NCI-H2107 treated with DMSO at 0.1 percent for 48 hours (cell line): ENCODE results near the gene SCARF2.
"Not testable (repeated sequence)": the region's sequence is repeated elsewhere in the genome, so short reads cannot be mapped to it uniquely, and the experiment has no call there.

ENCODE experiments used
- DNase-seq: peaks from one replicate; lab custom pipeline; 2025; ENCODE audit not compliant: unreplicated experiment; lab: John Stamatoyannopoulos, UW

Gene SCARF2

DNA sequence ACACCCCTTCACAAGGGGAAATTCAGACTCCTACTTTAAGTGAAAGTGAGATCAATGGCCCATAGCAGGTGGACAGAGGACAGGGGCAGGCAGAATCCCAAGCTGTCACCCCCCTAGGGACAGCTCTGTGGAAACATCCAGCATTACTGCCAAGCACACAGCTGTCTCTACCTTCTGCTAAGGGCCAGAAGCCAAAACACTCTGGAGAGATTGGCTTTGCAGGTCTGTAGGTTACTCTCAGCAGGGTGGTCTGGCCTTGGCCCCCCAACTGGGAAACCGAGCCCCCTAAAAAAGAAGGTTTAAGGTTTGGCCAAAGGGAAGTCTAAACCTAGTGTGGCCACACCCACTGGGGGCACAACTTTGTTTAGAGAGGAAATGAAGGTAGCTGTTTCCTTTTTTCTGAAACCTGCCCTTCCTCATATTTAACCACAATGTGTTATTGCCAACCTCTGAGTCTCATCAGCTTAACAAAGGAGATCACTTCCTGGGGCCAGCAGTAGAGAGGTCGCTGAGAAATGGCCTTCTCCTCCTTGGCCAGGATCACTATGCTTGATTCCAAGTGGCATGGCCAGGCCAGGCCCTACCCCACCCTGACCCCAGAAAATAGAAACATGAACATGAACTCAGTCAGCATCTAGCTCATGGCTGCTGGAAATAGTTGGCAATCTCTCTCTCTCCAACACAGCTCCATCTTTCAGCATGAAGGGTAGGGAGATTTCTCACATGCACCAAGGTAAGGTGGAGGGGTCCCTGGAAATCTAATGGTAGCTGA is 25.9 kb upstream of the SCARF2 start:
- DNase-seq: no peak

DNA sequence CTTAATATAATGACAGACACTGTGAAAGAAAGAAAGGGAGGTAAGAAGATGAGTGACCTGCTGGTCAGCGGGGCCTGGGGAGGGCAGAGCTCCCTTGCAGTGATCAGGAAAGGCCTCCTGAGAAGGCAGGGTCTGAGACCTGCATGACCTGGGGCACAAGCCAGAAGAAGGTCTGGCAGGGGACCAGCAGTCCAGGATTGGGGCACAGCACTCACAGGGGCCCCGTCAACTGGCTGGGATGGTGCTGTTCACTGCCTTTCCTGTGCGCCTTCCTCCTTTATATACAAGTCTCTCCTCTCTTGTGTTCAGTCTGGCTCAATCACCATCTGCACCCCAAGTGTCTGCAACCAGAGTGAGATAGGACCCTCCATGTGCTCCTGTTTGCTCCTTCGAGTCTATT is 22.2 kb upstream of the SCARF2 start:
- DNase-seq: no peak

DNA sequence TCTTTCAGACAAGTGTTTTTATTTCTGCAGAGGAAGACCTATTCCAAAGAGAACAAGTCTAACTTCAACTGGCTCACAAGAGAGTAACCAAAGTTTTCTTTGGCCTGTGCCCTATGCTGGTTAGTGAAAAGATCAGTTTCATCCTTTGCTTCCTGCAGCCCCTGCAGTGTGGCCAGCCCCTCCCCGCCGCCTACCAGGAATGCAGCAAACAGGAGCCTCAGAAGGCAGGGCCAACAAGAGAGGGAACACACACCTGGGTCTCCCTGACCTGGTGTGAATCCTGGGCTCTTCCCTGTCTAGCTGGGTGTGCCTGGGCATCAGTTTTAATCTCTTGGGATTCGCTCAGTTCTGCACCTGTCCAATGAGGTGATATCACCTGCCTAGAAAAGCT is 21.5 kb upstream of the SCARF2 start:
- no peak for DNase-seq

DNA sequence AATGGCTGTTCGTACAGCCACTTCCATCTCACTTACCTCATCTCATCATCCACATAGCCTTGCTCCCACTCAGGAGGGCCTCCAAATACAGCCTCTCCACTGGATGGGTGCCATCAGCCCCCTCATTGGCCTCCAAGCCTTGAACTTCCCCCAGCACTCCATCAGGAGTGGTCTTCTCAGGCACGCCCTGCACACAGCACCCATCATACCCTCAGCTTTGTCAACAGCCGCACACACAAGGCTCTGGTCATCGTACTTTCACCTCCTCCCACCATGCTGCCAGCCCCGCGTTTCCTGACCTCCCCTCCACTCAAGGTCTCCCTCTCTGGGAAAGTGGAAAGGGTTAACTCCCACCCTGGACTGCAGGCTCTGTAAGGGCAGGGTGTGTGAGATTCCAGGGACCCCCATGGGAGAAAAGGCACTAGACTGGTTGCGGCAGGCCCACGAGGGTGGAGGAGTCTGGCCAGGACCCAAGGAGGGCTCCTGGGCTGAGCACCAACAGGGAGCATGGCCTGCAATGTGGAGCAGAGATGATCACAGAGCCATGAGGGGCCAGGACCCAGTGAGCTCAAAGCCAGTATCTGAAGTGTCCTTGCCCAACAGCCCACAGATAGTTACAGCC is 21.0 kb upstream of the SCARF2 start:
- DNase-seq: no peak

DNA sequence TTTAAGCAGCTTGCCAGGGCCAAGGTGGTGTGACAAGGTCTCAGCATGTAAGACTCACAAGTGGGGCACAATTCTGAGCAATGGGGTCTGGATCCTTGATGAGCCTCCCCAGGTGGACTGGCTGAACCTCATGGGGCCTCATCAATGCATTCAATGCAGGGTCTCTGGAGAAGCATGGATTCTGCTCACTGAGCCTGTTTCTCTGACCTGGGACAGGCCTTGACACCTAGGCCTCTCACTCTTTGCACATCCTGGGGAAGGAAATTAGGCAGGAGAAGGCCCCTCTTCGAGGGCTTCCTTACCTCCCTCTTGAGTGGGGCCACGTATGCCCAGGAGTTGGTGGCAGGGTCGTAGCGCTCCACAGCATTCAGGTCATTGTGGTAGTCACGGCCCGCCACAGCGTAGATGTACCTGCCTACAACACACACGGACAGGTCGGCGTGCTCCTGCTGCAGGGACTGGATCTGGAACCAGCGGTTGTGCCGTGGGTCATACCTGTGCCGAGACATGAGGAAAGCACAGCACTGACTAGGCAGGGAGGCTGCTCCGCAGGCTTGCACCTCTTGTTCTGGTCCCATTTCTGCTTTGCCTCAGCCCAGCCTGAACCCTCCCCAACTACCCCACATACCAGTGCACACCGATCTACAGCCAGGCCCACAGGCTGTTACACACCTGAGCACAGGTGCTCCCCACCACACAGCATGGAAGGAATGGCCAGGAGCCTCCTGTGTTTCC is 20.0 kb upstream of the SCARF2 start:
- DNase-seq: no peak

DNA sequence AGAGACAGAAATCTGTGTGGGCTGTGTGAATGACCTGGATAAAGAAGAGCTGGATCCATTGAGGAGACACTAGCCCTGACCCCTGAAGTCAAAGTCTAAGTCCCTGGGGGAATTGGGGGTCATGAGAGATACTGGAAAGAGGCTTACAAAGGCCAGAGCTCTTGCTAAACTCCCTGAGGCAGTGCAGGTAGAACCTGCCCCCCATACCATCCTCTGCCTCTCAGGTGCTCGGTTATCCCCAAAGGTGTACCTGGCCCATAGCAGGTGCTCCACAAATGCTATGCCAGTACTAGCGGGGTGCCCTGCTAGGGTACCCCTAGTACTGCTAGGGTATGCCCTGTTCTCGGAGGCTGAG is 19.1 kb upstream of the SCARF2 start:
- no peak for DNase-seq

DNA sequence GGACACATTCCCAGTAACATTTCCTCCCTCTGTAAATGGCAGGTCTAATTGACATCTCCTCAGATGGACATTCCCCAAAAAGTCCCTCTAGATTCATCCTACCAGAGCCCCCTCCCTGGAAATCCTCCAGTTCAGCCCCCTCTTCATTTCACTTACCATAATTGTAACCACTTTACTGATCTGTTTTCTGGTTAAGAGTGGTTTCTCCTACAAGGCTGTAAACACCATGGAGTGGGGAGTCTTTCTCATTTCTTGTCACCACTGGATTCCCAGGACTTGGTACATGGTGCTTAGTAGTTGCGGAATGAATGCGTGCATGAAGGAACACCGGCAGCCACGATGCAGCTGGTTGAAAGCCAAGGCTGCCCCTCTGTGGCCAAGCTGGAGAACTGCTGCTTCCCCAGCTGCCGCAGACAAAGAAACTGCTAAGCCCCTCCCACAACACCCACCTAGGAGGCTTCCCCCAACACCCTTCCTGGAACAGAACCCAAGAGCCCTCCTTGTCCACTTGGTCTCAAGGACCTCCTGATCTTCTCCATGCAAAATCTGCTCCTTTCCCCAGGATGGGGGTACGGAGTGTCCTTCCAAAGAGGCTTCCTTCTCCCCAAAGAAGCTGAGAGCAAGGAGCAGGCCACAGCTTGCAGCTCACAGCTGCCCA is 18.6 kb upstream of the SCARF2 start:
- no peak for DNase-seq

DNA sequence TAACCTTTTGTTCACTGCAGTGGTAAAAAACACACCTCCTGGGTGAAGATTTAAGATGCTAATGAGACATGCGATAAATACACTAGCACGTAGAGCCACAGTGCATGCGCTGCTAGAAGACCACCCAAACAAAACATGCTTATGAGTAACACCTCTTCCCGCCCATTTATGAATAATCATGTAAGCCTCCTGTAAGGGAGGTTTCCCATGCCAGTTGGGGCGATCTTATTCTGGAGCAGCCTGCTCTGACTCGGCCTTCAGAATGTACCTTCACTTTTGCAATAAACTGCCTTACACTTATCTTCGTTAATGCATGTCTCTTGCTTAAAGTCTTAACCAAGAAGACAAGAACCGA is 18.1 kb upstream of the SCARF2 start:
- DNase-seq: no peak

DNA sequence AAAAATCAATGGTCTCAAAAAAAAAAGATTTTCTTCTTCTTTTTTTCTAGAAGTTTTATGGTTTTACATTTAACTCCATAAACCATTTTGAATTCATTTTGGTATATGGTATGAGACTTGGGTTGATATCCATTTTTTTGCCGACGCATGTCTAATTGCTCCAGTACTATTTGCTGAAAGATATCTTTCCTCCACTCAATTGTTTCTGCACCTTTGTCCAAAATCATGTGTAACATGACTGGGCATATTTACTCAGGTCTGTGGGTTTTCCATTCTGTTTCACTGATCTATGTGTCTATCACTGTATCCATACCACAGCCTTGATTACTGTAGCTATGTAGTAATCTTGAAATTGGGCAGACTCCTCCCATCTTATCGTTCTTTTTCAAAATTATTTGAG is 15.6 kb upstream of the SCARF2 start:
- DNase-seq: no peak

DNA sequence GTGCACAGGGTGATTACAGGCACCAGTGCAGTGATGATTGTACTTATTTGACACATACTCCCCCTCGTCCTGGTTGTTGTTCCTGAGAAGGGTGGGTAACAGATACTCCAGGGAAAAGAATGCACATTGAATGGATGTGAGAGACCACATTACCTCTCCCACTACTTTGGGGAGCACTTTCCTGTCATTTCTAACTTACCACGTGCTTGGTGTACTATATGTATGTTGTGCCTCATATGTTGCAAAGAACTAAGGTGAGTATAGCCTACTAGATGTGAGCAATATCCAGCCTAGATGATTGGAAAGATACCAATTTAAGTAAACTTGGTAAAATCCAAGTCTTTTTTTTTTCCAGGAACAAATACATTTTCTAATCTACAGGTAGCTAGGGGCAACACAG is 14.3 kb upstream of the SCARF2 start:
- DNase-seq: no peak

DNA sequence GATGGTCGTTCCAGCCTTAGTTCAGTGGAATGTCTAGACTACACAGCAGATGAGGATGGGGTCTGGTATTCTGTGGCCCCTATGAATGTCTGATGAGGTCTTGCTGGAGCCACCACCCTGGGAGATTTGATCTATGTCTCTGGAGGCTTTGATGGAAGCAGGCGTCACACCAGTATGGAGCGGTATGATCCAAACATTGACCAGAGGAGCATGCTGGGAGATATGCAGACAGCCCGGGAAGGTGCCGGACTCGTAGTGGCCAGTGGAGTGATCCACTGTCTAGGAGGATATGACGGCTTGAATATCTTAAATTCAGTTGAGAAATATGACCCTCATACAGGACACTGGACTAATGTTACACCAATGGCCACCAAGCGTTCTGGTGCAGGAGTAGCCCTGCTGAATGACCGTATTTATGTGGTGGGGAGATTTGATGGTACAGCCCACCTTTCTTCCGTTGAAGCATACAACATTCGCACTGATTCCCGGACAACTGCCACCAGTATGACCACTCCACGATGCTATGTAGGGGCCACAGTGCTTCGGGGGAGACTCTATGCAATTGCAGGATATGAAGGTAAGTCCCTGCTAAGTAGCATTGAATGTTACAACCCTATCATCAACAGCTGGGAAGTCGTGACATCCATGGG is 13.6 kb upstream of the SCARF2 start:
- DNase-seq: not testable (repeated sequence)

DNA sequence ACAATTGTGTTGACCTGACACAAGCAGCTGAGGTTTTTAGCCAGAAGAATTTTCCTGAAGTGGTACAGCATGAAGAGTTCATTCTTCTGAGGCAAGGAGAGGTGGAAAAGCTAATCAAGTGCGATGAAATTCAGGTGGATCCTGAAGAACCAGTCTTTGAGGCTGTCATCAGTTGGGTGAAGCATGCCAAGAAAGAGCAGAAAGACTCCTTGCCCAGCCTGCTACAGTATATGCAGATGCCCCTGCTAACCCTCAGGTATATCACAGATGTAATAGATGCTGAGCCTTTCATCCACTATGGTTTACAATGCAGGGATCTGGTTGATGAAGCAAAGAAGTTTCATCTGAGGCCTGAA is 12.9 kb upstream of the SCARF2 start:
- DNase-seq: no peak

DNA sequence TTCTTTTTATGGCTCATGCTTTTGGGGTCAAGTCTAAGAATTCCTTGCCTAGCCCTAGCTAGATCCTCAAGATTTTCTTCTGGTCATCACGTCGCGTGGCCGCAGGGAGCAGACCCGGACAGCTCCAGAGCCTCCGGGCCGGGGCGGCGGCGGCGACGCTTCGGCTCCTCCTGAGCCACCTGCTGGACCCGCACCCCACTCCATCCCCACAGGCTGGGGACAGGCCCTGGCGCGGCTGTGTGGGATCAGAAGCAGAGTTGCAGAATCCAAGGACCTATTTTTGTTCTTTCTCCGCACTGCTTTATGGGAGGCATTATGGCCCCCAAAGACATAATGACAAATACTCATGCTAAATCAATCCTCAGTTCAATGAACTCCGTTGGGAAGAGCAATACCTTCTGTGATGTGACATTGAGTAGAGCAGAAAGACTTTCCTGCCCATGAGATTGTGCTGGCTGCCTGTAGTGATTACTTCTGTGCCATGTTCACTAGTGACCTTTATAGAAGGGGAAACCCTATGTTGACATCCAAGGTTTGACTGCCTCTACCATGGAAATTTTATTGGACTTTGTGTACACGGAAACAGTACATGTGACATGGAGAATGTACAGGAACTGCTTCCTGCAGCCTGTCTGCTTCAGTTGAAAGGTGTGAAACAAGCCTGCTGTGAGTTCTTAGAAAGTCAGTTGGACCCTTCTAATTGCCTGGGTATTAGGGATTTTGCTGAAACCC is 12.4 kb upstream of the SCARF2 start:
- no peak for DNase-seq

DNA sequence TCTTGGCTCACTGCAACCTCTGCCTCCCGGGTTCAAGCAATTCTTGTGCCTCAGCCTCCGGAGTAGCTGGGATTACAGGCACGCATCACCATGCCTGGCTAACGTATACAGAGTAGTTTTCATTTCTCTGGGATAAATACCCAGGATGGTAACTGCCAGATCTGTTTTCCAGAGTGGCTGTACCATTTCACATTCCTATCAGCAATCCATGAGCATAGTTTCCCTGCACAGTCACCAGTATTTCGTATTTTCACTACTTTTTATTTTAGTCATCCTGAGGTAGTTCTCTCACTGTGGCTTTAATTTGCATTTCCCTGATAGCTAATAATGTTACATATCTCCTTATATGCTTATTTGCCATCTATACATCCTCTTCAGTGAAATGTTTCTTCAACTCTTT is 11.0 kb upstream of the SCARF2 start:
- no peak for DNase-seq

DNA sequence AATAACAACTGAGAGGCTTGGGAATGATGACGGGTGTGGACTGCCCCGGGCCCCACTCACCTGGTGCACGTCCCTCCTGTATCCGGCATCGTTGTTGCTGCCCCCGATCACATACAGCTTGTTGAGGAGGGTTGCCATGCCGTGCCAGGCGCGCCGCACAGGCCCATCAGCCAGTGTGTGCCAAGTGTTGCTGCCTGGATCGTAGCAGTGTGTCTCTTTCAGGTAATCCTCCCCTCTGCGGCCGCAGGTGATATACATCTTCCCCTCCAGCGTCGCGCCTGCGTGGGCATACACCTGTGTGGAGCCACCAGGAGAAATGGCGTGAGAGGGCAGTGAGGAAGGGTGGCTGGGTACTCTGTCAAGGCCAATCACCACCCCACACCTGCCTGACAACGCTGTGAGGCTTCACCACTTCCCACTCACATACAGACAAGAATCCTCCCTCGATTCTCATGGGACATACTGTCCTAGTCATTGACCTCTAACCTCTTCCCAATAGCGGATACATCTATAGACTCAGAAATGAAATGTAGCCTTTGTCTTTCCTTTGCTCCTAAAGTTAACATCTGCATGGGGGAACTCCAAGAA is 8.9 kb upstream of the SCARF2 start:
- no peak for DNase-seq

DNA sequence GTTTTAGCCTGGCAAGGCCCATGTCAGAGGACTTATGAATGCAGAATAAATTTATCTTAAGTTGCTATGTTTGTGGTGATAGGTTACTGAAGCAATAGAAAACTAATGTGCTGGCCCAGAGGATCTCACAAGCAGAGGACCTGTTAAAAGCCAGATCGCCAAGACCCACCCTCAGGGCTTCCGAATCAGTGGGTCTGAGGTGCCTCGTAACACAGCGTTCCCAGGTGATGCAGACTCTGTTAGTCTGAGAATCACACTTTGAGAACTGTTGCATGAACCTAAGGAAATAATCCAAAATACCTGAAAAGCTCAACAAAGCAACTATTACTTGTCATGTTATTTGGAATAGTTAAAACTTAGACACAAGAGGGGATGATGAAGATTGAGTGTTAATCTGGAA is 6.7 kb upstream of the SCARF2 start:
- no peak for DNase-seq

DNA sequence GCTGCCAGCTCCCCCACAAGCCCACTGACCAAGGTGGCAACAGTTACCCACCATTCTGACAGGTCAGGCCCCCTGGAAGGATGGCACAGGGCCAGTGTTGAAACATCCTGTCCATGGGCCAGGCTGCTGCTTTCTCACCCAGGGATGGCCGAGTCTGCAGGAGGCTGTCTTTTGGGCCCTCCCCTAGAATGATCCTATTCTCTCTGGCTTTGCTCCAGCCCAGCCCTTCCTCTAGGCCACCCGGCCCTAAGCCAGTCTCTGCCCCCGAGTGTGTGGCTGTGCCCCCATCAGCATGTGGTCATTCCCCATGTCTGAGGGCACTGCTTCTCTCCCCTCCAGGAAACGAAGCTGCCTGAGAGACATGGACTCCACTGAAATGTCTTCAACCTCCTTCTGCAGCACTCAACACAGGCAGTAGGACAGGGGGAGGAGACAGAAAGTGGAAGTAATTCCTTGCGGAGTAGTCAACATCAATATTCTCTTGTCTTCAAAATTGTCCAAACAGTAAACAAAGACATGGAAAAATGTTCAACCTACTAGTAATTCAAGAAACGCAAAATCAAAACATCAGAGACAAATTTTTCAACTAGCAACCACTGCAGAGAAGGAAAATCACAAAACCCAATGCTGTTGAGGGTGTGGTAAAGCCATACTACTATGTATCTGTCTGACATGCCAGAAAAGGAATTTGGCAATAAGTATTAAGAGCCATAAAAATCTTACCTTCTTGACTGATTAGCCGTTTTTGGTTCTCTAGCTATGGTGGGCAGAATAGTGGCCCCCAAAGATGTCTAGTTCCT is 5.1 kb upstream of the SCARF2 start:
- DNase-seq: no peak

DNA sequence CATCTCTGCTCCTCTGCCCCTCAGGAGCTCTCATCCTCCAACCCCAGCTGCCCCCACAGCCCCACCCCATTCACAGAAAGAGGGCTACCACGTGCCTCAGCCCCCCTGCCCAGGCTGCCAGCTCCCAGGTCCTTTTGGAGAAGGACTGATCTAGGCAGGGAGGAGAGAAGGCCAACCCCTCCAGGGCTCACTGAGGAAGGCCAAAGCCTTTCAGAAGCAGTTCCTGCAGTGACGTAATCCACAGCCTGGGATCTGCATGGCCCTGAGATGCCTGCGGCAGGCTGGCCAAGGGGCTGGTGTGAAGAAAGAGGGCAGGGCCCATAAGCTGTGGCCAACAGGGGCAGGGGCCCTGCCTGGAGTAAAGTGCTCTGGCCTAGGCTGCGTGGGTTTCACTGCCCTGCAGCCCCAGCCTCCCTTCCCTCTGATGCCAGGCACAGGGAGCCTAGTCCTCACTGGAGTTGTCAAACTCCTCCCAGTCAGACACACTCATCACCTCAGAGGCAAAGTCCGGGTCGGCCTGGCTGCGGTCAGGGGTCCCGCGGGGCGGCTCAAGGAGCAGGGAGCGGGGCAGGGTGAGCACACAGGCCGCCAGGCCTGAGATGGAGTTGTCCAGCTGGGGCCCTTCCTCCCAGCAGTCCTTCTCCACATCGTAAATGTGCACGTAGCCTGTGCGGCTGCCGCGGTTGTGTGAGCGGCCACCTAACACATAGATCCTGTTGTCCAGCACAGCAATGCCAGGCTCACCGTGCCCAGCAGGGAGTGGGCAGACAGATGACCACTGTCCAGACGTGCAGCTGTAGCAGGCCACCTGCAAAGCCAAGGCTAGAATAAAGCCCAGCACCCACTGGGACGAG is 4.2 kb upstream of the SCARF2 start:
- DNase-seq: no peak
